HG03066 (cell line): ENCODE results near the gene RPS16.
A peak's percentile ranks its signal among the peaks of the same experiment; 100 is the strongest.

Experiments
- ATAC-seq: cut with Tn5 transposase; IDR thresholded peaks from one replicate; pipeline ENCODE4 v1.9.1; 2021; ENCODE audit warnings: low read depth; ENCODE audit not compliant: unreplicated experiment

Gene RPS16

DNA sequence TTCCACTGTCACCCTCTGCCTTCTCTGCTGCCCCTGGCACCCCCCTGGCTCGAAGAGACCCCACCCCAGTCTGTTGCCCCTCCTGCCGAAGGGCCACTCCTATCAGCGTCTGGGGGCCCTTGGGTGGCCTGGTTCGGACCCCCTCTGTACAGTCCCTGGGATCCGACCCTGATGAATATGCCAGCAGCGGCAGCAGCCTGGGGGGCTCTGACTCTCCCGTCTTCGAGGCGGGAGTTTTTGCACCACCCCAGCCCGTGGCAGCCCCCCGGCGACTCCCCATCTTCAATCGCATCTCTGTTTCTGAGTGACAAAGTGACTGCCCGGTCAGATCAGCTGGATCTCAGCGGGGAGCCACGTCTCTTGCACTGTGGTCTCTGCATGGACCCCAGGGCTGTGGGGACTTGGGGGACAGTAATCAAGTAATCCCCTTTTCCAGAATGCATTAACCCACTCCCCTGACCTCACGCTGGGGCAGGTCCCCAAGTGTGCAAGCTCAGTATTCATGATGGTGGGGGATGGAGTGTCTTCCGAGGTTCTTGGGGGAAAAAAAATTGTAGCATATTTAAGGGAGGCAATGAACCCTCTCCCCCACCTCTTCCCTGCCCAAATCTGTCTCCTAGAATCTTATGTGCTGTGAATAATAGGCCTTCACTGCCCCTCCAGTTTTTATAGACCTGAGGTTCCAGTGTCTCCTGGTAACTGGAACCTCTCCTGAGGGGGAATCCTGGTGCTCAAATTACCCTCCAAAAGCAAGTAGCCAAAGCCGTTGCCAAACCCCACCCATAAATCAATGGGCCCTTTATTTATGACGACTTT, 27.1 kb downstream of the RPS16 start:
- no peak for ATAC-seq

DNA sequence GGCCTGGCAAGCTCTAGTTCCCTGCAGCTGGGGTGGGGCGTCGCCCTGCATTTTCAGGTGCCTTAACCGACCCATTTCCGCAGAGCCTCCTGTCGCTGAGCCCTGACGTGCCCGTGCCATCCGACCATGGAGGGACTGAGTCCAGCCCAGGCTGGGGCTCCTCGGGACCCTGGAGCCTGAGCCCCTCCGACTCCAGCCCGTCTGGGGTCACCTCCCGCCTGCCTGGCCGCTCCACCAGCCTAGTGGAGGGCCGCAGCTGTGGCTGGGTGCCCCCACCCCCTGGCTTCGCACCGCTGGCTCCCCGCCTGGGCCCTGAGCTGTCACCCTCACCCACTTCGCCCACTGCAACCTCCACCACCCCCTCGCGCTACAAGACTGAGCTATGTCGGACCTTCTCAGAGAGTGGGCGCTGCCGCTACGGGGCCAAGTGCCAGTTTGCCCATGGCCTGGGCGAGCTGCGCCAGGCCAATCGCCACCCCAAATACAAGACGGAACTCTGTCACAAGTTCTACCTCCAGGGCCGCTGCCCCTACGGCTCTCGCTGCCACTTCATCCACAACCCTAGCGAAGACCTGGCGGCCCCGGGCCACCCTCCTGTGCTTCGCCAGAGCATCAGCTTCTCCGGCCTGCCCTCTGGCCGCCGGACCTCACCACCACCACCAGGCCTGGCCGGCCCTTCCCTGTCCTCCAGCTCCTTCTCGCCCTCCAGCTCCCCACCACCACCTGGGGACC, 27.9 kb downstream of the RPS16 start:
- no peak for ATAC-seq

DNA sequence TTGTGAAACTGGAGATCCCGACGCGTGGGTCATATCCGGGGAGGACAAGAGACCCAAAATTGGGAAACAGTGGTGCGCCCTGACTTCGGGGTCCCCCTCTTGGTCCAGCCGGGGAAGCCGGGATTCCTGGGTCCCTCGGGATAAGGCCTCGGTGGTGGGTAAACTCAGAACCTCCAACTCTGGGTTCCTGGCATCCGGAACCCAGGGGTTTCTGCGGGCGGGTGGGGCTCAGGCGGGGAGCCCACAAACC, 28.4 kb downstream of the RPS16 start:
- ATAC-seq: no peak

DNA sequence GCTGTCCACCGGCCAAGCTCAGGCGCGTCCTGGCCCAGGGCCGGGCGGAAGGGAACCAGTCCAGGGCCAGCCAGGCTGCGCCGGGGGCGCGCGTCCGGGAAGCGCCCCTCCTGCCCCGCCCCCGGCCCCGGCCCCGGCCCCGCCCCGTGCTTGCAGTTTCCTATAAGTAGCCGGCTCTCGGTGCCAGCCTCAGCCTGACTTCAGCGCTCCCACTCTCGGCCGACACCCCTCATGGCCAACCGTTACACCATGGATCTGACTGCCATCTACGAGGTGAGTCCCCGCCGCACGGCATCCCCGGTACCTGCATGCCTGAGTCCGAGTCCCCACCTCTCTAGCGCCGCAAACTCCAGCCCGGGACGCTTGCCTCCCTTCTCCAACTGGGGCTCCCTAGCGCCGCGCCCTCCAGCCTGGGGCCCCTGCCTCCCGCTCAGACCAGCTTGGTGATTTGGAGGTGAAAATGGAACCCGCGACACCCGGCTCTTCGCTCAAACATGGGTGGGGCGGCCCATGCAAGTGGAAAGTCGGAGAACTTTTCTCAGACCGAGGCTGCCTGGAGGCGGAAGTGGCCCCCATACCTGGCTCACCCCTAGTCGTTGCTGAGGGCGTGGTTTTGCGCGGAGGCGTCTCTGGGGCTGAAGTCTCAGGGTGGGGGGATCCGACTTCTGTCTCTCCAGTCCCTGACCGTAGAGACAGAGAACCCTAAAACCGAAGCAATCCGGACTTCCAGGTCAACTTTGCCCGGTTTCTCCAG, 28.9 kb downstream of the RPS16 start, which contains the start of gene ZFP36:
Gene ZFP36 (plus strand): TSS at position 192 of the 754 bp plus-strand sequence. CDS start 58 bp downstream, at position 250.
- ATAC-seq: no peak

DNA sequence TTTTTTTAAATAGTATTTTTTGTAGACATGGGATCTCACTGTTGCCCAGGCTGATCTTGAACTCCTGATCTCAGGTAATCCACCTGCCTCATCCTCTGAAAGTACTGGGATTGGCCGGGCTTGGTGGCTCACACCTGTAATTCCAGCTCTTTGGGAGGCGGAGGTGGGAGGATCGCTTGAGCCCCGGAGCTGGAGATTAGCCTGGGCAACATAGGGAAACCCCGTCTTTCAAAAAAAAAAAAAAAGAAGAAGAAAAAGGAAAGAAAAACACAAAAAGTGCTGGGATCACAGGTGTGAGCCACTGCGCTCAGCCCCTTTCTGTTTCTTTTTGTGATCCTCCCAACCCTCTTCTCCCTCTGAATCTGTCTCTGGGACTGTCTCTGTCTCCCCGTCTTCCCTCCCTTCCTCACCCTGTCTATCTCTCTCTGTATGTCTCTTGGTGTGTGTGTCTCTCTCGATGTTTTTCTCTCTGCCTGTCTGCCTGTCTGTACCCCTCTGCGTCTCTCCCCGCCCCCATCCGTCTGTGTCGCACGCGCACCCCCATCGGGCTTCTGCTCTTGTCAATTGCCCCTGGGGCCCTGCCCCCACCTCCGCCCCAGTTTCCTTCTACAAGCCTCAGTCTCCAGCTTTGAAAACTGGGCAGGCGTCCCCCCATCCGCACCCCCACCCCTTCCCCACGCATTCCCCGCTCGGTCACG, 29.6 kb downstream of the RPS16 start:
- ATAC-seq: no peak

DNA sequence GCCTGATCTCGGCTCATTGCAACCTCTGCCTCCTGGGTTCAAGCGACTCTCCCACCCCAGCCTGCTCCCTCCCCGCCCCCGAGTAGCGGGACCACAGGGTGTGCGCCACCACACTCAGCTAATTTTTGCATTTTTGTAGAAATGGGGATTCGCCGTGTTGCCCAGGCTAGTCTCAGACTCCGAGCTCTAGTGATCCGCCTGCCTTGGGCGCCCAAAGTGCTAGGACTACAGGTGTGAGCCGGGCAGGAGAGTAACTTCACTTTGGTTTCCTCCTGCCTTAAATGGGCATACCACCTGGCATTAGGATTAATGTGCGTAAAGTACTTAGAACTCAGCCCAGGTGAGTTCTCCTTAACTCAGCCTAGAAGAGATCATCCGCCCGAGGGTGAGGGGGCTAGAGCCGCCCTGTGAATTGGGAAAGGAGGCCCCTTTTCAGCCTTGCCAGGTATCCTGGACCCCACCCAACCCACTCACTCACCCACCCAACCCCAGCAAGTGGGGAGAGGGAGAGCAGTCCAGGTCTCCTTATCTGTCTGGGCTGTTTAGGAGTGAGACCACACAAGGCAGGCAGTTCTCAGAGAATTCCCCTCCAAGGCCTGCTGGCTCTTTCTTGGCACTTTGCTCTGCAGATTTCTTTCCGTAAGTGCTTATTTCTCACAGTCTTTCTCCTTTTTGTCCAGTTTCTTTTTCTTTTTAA, 30.3 kb downstream of the RPS16 start:
- no peak for ATAC-seq

DNA sequence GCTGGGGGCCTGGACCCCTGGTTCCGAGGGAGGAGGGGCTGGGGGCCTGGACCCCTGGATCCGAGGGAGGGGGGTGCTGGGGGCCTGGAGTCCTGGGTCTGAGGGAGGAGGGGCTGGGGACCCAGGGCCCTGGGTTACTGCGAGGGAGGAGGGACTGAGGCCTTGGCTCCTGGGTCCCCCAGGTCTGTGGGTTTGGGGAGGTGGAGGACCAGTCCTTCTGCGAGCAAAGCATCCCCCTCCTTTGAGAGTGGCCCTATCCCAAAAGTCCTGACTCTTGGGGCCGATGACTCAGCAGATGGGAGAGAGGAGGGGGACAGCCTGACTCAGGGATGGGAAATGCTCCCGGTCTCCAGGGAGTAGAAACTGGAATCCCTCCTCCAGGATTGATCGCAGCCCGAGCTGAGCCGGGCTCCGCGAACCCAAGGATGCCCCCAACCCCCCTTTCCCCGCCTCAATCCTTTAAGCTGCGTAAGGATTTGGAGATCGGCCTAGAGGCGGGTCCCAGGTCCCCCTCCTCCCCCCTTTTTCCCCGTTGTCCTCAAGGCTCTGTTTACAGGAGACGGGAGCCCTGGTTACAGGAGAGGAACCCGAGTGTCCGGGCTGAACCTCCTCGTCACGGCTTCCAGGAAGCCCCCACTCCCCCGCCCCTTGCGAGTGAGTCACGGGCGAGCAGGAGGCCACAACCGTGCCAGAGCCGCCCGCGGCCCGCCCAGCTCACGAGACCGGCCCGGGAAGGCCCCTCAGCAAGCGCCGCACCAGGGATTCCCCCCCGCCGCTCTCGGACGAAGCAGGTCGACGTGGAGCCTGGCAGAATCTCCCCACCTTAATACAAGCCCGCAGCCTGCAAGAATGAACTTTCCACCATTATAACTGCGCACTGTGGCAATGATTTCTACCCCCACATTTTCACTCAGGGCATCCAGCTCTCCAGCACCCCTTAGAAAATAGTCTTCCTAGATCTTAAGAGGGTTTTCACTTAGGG, 32.1 kb downstream of the RPS16 start:
- ATAC-seq: no peak

DNA sequence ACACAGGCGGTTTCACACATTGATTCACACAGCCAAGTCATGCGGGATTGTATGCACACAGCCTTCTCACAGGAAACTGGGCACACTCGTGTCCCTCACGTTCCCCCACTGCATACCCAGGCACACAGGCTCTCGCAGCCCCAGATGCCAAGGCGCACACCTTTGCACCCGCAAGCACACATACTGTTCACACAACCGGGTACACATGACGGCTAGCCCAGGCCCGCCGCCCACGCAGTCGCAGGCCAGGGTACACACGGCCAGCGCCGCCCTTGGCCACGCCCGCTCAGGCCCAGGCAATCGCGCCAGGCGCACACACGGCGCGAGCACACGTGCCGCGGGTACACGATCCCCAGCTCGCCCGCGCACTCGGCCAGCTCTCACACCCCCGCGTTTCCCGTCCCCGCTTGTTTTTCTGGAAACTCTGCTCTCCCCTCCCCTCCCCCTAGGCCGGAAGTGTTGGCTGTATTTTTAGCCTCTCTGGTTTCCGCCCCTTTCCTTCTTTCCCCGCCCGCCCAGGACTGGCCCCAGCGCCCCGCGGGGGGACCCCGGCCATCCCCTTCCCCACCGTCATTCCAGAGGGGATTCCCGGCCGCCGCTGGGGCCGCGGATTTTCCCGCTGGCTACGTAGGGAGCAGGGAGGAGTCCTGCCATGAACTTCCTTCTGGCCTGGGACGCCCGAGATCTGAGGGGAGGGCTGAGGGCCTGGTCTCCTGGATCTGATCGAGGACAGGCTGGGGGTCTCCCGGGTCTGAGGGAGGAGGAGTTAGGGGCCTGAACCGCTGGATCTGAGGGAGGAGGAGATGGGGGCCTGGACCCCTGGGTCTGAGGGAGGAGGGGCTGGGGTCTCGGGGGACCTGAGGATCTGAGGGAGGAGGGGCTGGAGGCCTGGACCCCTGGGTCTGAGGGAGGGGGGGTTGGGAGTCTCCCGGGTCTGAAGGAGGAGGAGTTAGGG, 33.1 kb downstream of the RPS16 start:
- ATAC-seq: no peak

DNA sequence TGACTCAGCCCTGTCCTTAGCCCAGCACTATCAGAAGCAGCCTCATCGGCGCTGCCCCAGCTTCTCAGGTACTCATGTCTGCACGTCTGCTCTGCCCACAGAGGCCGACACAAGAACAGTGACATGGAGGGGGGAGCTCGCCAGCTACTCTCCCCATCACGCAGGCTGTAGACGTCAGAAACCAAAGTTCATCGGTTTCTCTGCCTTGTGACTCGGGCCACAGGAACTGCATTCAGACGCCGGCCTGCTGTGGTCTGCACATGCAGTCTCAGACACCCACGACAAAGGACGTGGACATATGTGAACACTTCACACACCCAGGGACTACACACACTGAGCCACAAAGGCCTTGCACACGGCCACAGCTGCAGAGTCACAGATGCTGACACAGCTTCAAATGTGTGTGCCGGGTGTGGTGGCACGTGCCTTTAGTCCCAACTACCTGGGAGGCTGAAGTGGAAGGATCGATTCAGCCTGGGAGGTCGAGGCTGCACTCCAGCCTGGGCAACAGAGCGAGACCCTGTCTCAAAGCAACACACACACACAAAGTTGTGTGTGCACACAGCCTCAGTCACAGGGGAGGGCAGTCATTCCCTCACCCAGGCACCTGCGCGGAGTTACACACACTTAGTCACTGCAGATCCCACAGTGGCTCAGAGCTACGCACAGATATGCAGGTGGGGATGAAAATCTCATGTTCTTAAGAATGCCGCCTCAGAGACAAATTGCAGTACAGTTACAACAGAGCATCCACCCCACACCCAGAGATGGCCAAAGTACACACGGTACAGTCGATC, 34.0 kb downstream of the RPS16 start:
- ATAC-seq: no peak

DNA sequence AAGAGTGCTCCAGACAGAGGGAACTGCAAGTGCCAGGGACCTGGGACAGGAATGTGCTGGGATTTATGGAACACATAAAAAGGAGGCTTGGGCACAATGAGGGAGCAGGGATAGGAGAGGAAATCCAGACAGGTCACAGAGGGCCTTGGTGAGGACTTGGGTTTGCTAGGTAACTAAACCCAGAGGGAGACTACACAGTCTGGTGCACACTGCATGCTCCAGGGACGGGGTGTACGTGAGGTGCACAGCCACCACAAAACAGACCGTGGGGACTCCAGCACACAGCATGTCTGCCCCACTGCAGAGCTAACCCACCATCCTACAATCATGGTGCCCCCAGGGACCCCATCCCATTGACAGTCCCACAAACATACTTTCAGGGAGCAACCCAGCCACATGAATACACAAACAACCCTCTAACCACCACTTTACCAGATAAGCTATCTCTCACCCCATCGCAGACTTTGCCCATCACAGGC, 34.6 kb downstream of the RPS16 start:
- no peak for ATAC-seq

DNA sequence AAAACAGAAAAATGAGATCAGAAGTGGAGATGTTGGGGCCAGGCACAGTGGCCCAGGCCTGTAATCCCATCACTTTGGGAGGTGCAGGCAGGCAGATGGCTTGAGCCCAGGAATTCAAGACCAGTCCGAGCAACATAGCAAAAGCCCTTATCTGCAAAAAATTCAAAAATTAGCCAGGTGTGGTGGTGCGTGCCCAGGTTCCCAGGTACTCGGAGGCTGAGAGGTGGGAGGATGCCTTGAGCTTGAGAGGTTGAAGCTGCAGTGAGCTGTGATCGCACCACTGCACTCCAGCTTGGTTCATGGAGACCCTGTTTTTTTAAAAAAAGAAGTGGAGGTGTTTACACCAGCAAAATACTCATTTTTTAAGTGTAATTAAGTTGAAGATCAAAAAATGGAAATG, 35.7 kb downstream of the RPS16 start:
- no peak for ATAC-seq

DNA sequence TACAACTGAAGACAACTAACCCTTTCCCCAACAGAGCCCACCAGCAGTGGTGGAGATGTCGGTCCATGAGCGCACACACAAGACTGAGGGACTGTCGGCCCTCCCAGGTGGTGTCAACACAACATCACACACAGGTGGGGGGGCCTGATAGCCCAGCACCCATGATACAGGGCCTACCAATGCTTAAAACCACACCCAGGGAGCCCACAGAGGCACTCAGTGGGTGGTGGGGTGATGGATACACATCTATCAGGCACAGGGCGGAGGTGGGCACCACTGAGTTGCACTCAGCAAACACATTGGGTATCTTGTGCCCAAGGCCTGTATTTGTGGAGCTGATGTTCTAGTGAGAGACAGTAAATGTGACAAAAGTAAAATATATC, 36.1 kb downstream of the RPS16 start:
- ATAC-seq: no peak

DNA sequence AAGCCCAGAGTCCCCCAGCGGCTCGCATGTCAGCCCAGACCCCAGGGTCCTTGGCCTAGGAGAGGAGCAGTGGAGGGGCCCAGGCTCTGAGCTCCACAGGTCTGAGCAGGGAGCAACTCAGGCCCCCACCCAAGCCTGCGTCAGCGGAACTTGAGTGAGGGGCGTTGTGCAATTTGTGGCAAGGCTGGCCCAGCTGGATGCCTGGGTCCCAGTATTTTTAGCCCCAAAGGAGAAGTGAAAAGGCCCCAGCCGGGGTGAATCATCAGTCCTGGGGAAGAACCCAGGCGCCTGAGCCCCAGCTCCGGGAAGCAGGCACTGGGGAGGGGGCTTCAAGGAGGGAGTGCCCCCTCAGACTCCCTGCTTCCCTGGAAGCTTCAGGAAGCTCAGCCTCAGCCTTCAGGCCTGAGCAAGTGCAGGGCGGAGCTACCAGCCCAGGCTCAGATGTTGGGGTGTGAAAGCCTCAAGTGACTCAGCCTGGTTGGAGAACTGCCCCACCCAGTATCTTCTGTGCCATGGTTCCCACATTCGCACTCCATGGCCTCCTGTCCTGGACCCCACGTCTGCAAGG, 37.4 kb downstream of the RPS16 start:
- no peak for ATAC-seq

DNA sequence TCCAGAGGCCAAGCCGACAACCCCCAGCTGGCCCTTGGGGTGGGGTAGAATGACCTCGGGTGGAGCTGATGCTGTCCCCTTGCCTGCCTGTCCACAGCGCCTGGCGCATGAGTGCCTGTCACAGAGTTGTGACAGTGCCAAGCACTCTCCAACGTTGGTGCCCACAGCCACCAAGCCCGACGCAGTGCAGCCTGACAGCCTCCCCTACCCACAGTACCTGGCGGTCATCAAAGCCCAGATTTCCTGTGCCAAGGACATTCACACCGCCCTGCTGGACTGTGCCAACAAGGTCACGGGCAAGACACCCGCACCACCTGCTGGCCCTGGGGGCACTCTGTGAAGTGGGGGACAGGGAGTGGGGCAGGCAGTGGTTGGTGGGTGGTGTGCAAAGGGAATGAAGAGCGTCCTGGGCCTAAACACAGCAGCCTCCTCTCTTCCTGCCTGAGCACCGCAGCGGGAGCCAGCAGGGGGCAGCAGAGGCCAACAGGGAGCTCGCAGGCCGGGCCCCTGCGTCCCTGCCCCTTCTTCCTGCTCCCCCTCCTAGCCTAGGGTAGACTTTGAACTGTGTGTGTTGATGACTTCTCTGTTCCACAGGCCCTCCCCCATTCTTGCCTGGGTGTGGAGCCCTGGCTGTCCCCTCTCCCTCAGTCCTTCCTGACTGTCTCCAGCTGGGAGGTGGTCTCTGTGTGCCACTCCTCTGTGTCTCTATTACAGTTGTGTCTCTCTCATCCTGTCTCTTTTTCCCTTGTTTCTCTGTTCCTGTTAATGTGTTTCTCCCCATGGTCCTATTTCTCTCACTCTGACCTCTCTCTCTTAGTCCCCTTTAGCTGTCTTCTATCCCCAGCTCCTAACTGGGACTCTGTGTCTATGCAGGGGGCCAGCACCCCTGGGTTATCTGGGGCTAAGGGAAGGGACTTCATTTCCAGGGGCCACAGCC, 38.1 kb downstream of the RPS16 start:
- no peak for ATAC-seq

DNA sequence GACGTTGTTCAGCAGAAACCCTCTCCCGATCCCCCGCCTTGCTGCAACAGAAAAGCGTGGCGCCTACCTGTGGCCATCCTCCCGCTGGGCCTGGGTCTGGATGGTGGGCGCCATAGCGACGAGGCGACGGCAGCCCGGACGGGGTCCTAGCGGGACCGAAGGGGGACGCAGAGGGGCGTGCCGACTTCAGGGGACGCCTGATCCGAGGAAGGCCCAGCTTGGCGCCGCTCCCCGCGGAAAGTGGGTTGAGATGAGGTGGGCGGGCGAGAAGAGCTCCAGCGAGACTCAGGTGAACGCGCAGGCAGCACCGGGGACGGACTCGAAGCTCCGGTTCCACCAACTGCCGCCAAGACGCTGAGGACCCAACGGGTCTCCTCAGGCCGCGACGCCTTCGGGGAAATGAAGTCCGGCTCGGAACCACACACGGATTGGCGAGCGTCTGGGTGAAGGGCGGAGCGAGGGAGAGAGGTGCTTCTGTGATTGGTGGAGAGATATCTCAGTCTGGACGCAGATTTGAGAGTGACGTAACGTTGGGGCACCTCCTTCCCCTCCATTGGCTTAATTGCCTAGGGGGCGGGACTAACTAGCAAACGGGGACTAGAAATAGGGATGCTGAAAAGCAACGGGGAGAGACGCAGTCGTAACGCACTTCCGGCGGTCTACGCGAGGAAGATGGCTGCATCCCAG, 44.9 kb downstream of the RPS16 start, which contains the start of the genes MED29 and PAF1:
Gene MED29 (plus strand): TSS at position 628 of the 687 bp plus-strand sequence. CDS start 45 bp downstream, at position 673.
Gene PAF1 (minus strand): TSS at position 356 of the 687 bp plus-strand sequence. CDS start 242 bp downstream, at position 114.
- ATAC-seq: peak; percentile 93
